HG03575 (cell line): ENCODE measurements around the gene THOC6.

Experiments used
- ATAC-seq: cut with Tn5 transposase; IDR thresholded peaks from one replicate; pipeline ENCODE4 v1.9.1; 2021; ENCODE audit not compliant: unreplicated experiment, insufficient number of reproducible peaks, low FRiP score; ENCODE audit errors: extremely low read depth

THOC6 gene

DNA sequence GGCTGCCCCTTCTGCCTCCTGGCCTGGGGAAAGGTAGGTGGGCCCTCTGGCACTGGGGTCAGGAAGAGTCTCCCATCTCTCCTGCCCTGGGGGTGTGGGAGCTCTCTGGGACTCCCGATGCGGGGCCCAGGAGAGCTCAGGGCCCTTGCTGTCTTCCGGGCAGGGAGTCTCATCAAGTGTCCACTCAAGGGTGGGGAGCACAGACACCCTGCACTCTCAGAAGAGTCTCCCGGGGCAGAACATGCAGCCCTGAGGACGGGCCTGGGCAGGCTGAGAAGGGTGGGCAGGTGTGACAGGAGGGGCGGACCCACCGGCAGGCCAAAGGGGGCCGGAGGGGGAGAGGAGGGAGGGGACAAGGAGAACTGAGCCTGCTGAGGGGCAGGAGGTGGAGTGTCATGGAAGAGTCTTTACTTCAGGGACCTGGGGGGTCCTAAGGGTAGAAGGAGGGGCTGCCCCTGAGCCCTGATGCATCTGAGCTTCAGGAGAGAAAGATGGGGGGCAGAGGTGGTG lies 35.2 kb upstream of the THOC6 start:
- ATAC-seq = no peak

DNA sequence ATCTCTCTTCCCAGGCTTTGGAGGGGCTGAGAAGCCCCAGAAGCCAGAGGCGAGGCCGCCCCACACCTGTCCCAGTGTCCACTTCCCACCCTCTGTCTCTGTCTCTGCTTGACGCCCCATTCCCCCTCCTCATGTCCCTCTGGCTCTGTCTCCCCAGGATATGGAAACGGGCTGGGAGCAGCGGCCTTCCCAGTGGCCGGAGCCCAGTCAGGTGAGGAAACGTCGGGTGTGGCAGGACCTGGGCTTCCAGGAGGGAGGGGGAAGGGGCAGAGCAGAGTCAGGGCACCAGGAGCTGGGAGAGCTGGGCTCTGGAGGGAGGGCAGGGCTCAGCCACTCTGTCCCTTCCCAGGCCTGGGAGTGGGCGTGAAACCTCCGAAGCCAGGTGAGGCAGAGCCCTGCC lies 32.9 kb upstream of the THOC6 start:
- ATAC-seq = no peak

DNA sequence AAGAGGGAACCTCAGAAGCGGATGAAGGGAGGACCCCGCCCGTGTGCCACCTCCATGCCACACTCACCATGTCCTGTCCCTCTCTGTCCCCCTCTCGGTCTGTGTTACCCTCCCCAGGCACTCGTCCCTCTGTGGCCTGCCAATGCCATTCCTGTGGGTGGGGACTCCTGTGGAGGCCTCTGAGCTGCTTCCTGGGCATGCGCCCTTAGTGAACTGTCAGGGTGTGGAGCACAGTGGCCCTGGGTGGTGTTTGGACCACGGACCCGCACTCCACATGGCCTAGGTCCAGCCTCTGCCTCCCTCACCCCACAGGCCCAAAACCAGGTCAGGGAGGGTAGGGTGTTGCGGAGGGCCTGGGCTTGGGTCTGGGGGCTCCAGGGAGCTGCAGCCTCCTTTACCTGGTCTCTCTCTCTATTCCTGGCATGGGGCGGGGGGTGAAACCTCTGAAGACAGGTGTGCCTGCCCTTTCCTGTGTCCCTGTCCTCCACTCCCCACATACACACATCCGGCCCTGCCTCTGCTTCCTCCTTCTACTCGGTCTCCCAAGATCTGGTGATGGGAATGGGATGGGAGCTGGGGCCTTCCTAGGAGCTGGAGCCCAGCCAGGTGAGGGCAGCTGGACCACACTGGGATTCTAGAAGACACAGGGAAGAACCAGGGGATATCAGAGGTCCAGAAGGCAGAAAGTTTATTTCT lies 32.1 kb upstream of the THOC6 start:
- ATAC-seq = no peak

DNA sequence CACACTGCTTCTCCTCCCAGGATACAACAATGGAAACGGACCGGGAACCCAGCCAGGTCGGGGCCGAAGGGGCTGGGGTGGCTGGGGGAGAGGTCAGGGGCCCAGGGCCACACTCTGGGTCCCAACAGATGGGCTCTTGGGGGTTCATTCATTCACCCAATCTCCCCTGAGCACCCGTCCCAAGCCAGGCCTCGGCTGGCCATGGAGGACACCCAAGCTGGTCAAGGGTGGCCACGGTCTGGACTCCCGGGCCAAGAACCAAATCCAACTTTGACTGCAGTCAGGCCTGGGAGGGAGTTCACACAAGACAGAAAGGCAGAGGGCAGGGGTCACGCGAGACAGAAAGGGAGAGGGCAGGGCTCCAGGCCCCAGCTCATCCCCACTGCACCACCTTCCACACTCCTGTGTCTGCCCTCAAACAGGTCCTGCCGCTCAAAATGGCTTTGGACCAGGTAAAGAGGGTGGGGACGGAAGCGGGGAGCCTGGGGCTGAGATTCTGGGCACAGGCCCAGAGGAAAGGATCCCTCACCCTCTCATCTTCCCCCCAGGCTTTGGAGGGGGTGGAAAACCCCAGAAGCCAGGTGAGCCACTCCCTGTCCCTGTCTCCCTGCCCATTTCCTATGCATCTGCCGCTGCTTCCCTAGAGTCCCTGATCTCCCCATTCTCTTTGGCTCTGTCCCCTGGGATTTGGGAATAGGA lies 31.3 kb upstream of the THOC6 start:
- ATAC-seq = no peak

DNA sequence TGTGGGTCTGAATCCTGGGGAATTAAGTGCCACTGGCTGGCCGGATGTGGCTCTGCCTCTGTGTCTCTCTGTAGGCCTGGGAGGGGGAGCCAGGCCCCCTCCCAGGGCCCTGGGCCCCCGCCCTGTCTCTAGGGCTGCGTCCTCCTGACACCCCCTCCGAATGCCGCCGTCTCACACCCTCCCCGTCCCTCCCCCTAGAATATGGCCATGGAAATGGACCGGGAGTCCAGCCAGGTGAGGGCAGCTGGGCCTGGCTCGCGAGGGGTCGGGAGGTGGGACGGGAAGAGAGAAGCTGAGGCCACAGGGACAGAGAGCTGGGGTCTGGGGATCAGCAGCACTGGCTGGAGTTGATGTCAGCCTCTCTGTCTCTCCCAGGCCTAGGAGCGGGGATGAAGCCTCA lies 27.5 kb upstream of the THOC6 start:
- no peak for ATAC-seq

DNA sequence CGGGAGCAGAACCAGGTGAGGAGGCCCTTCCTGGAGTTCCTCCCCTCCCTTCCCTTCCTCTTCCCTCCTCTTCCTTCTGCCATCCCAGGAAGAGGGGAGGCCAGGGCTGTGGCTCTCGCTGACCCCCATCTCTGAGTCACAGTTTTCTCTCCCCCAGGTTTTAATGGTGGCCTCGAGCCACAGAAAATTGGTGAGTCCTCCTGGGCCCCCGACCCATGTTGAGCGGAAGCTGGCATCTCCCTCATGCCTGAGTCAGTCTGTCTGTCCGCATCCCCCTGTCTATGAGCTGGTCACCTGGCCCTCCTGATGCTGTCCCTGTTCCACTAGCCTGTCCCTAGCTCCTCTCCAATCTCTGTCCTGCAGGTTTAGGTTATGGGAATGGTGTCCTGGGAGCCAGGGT lies 23.9 kb upstream of the THOC6 start:
- ATAC-seq = no peak

DNA sequence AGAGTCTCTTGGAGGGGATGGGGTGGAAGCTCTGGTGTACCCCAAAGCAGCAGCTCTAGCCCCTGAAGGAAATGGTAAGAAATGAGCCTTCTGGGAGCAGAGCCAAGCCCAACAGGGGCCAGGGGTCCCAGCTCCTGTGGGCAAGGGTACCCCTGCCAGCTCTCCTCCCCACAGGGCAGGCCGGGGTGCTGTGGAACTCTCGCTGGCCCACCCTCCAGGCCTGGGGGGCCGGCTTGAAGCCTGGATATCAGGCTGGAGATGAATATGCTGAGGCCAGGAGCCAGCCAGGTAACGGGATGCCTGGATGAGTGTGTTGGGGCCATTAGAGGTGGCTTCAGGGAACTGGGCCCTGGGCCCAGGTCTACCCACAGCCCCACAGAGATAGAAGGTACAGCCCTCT lies 23.3 kb upstream of the THOC6 start:
- ATAC-seq = no peak

DNA sequence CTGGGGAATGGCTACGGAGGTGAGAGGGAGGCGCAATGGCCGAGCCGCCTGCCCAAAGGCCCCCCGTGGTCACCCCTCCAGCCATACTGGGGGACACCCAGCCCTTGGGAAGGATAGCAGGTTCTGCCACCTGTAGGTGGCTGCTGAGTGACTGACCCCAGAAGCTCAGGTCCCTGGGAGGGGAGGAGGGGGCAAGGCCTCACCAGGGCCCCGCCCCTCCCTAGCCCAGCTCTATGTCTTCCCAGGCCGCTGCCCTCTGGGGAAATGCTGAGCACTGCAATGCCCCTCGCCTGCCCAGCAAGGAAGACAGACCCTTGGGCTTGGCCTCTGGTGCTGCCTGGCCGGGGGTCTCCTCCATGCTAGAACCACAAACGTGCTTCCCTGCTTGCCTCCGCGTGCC lies 22.5 kb upstream of the THOC6 start:
- no peak for ATAC-seq

DNA sequence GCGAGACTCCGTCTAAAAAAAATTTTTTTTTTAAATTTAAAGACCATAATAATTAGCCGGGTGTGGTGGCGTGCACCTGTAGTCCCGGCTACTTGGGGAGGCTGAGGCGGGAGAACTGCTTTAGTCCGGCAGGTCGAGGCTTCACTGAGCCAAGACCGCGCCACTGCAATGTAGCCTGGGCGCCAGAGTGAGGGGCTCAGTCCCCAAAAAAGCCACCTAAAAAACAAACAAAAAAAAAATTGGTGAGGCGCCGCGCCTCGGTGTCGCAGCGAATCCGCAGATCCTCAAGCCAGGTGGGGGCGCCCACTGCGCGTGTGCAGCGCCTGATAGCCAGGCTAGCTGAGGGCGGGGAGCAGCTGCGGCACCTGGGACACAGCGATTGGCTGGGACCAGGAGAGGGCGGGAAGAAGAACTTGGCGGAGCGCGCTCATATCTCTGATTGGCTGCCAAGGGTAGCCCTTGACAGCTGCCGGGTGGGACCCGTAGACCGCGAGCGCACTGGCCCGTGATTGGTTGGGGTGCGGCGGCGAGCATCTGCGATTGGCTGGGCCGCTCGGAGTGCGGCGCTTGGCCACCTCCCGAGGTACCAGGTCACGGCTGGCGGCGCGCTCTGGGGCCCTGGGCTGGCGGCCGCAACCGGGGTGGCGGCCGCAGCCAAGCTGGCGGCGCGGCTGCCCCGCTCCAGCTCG lies 20.1 kb upstream of the THOC6 start:
- ATAC-seq = peak; percentile 94

DNA sequence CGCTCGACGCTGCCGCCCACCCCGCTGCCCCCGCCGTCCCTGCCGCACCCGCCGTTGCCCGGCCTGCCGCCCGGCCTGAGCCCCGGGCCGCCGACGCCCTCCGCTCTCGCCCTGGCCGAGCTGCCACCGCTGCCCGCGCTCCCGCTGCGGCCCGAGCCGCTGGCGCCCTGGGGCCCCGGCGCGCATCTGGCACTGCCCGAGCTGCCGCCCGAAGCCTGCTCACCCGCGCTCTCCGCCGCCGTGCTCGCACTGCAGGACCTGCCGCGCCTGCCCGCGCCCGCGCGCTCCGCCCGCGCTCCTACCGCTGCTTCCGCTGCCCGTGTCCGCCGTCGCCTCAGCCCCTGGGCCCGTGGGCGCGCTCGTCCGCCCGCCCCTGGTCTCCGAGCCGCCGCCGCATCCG lies 19.5 kb upstream of the THOC6 start:
- no peak for ATAC-seq

DNA sequence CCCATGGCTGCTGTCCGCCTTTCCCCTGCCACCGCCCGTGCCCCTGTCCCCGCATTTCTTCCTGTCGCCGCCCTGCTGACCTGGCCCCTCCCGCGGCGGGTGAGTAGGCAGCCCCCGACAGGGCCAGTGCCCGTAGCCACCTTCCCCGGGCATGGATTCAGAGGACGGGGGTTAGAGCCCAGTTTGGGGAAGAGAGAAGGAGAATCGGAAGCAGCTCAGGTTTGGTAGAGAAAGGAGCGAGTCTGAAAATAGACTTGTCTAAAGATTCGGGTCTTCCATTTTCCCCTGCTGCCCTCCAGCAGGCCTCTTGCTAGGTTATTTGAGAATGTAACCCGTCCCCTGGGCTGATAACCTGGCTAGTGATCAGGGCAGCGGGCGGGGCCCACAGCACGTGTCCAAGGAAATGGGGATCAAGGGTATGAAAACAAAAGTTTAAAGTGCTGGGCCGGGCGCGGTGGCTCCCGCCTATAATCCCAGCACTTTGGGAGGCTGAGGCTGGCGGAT lies 19.0 kb upstream of the THOC6 start:
- no peak for ATAC-seq

DNA sequence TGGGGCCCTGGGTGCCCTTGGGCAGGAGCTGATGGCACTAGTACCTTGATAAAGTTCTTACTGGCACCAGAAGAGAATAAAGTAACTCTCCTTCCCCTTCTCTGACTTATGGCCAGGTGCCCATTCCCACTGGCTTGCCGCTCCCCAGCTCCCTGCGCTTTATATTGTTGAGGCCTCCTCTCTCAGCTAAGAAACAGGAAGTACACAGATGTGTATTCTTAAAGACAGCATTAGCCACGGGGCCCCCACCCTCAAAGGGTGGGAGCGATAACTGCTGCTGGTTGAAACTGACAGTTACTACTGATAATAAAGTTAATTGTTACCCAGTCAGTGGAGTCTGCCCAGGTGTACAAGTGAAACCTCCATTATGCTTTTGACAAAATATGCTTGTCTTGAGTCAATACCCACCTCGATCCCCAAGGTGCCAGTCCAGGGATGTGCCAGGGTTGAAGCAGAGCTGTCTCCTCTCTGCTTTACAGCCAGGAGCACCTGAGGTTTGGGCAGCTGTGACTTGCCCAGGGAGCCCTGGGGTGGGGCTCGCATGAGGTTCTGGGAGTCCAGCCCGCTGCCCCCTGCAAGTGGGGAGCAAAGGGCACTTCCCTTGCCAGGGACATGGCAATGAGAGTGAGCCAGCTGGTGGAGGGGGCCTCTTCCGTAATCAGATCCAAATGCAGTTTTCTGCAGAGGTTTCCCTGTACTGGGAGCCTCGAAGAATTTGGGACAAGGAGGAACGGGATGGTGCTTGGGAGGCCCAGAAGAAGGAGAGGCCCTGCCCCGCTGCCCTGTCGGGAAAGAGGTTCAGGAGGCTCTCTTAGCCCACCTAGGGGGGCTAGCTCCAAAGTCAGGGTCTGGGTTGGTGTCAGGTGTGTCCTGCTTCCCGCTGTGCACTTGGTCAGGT lies 16.5 kb upstream of the THOC6 start:
- ATAC-seq = no peak

DNA sequence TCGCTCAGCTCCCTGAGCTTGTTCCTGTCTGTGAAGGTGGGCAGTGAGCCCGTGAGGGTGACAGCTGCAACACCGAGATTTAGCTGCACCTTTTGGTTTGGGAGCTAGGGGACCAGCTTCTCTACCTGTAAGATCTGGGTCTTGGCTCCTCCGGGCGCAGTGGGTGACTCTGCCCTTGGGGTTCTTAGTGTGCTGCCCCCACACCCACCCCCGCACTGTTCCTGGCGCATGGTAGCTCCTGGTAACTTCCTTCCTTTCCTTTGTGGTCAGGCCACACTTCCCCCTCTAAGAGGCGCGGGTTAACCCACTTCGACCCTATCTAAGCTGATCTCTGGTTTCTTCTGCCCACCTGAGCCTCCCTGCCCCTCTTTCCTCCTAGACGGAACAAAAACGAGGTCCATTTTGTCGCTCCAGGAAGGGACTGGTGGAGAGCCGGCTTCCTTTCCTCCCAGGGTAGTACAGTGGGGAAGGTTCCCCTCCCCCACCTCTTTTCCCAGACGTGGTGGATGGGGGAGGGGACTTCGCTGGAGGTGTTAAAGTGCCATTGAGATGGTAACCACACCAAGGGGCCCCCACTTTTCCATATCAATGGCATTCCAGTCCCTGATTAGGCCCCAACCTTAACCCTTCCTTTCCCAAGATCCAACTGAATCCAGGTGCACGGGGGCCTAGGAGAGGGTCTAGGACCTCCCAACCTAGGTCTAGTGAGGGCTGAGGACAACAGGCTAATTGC lies 15.7 kb upstream of the THOC6 start:
- no peak for ATAC-seq

DNA sequence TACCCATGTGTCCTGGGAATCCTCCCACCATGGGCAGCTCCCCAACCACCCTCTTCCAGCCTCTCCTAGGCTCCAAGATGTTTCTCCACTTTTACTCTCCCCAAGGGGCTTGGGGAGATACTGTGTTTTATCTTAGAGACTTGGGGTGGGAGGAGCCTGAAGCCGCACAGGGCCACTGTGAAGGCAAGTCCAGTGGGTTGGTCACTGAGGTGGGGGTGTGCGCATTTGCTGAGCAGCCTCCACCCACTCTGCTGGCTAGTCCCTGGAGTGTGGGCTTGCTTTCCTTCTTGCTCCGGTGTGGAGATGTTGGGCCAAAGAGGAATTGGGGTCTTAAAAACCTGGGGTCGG lies 15.2 kb upstream of the THOC6 start:
- no peak for ATAC-seq

DNA sequence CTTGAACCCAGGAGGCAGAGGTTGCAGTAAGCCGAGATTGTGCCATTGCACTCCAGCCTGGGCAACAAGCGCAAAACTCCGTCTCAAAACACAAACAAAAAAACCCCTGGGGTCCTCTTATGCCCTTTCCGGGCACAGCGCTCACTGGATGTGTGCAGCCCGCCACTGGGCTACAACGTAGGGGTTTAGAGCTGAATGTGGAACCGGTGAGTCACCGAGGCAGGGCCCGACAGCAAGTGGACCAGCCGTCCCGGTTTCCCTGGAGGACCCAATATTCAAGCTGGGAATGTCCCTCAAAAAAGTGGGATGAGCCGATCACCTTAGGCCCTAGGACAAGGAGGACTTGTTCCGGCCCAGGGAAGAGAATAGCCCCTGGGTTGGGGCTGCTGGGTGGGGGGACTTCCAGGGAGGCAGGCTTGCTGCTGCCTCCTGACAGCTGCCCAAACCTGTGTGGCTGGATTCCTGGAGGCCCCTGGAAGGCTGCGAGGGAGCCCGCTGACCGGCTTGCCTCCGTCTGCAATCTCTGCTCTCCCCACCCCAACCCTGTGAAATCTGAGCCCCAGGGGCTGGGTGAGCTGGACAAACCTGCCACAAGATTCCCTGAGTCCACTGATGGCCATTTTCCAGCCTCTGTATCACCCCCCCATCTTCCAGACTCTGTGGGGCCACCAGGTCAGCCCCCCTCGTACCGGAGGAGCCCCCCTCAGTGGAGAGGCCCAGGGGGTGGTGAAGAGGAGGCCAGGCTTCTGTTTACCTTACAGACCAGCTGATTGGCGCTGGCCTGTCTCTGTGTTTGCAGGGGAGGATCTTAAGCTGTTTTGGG lies 14.1 kb upstream of the THOC6 start:
- ATAC-seq = no peak

DNA sequence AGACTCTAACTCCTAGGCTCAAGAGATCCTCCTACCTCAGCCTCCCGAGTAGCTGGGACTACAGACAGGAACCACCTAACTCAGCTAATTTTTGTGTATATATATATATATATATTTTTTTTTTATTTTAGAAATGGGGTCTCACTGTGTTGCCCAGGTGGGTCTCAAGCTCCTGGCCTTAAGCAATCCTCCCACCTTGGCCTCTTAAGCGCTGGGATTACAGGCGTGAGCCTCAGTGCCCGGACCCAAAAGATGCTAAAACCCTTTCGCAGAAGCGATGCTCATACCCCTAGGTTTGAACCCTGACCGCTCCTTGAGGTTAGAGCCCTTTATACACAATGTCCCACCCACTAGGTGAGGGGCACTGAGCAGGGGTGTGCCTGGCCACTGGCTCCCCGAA lies 13.3 kb upstream of the THOC6 start:
- ATAC-seq = no peak

DNA sequence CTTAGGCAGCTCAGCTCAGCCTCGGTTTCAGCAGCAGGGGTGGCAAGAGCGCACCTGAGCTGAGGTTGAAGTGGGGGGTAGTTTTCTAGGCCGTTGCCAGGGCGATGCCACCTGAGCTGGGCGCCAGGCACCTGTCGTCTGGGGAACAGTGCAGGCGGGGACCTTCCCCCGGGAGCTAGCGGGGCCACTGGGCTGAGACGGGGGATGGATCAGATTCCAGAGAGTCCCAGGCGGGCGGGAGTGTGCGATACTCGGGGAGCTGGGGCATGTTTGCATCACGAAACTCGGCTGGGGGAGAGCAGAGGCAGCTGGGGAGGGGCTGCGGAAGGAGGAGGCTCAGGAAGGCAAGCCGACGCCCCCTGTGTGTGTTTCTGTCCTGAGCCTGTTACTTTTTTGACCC lies 11.6 kb upstream of the THOC6 start:
- no peak for ATAC-seq
